ENCODE data around the gene NCAM2.

NCAM2 gene

DNA sequence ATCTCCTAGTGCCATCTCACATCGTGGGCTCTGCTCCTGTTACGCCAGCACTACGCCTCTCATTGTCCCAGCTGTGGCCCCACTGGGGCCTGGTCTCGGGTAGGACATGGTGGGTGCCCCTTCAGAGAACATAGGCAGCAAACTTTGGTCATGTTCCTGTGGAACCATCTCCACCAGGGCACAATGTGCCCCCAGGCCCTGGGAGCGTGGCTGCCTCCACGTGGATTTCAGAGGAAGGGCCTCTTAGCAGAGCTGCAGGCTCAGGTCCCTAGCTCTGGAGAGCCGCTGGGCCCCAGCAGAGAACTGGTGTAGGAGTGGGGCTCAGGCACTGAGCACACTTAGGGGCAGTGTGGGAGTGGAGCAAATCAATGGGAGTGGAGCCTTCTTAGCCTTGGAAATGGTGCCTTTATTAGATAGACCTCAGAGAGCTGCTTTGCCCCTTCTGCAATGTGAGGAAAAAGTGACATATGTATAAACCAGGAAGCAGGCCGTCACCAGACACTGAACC is 460.0 kb downstream of the NCAM2 start:
- no peak for DNase-seq (ENCODE audit: low spot score)

DNA sequence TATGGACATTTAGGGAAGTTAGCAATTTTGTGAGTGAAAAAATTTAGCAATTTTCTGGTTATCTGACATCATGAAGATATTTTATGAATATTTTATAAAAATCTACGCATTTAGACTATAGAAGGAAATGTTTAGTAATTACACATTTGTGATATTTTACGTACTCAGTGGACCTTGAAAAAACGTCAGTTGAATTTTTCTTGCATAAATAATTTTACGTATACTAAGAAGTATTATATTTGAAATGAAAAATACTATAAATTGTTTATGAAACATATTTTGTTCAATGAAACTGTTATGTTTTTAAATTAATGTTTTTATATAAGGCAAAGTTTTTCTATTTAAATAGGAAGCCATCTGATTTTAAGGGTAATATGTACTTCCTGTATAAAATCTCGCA is 462.8 kb downstream of the NCAM2 start:
- no peak for DNase-seq (ENCODE audit: low spot score)

DNA sequence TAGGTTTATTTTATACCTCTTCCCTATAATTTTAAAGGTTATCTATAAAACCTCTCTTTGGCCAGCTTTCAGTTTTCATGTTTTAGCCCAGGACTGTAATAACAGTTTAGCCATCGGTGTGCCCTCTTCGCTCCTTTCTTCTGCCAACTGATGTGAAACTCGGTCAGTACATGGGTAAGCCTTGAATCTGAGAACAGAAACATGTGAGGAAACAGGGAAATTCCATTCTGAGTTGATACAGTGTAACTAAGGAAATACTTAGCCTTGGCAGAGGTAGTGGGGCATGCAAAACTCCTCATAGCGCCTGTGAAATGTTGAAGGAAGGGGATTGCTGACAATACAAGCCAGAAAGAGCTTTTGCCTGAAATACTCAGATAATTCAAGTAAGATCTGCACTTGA is 465.2 kb downstream of the NCAM2 start:
- DNase-seq (ENCODE audit: low spot score): no peak

DNA sequence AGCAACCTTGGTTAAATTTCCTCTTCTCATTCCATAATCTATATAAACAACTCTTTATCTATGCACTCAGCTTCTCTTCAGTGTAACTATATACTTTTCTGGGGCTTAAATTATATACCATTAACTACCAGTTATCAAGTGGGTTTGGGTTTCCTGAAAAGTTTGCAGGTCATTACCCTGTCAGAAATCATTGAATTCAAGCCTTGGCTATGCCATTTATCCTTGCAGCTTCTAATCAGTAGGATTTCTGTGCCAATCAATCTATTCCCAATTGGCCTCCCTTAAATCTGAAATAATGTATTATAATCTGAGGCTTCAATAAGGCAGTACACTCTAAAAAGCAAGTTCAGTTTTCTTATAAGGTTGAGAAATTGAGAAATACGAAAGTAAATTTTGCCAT is 466.5 kb downstream of the NCAM2 start:
- no peak for DNase-seq (ENCODE audit: low spot score)

DNA sequence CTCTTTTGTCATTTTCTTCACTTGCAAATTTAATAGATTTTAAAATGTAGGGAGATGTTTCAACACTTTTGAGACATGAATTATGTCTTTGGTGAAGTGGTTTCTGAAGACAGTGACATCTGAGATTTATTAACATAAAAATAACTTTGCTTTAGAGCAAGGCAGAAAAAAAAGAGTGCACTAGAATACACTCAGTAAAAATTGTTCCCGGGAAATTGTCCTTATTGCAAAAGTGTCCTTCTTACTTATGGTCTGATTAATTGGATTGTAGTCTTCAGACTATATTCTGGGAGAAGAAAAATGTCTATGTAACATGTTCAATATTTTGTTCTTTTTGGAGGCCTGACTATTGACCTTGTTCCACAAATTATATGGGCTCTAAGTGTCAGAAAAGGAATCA is 468.5 kb downstream of the NCAM2 start:
- no peak for DNase-seq (ENCODE audit: low spot score)

DNA sequence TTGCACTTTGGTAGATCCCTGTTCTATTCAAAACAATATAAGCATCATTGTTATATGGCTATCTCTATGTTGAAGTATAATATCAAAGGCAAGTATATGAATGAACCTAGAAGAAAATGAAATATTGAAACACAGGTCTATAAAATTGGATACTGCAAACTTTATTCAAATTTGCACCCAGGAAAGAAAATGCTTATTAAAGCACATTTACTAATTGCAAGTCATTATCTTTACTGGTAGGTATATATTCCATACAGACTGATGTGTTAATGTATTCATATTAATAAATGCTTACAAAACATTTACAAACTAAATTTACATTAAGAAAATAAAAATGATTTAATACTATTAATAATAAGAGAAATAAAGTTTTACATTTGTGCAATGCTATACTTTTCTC is 469.8 kb downstream of the NCAM2 start:
- DNase-seq (ENCODE audit: low spot score): no peak

DNA sequence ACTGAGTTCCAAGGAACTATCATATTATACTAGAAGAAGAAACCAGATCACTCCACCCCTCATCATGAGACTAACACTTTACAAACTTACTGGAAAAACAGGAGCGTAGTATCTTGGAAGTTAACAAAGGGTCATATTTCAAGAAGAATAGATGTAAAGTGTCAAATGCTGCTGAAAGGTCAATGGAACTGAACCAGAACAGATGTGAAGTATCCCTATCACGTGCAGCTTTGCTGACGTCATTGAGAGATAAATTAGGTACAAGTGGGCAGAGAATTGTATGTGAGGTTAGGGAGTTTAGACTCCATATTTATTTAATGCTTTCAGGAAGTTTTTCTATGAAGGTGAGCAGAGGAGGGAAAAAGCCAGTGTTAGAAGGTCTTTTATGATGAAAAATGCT is 483.0 kb downstream of the NCAM2 start:
- no peak for DNase-seq (ENCODE audit: low spot score)

DNA sequence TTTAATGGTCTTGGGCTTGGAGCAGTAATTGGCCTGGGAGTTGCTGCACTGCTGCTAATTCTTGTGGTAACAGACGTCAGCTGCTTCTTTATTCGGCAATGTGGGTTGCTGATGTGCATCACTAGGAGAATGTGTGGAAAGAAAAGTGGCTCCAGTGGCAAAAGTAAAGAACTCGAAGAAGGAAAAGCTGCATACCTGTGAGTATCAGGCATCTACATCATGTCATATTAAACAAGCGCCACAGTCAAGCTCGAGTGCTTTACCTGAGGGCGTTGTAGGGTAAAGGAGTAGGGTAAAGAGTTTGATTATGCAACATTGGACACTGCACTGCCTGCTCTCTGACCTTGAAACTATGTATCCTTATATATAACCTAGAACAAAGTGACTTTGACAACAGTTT is 510.6 kb downstream of the NCAM2 start:
- no peak for DNase-seq (ENCODE audit: low spot score)

DNA sequence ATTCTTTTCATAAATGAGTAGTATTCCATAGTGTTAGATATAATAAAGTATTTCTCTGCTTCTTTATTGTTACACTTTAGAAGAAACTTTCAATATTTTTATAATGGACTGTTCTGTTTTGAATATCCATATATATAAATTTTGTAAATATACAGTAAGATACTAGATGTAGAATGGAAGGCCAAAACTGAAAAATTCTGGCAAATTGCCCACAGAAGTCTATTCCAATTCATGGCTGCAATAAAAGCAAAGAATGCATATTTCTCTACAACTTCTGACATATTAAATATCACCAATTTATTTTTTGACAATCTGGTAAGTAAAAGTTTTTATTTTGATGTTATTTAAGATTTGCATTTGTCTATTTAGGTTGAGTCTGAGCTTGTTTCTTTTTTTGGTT is 532.5 kb downstream of the NCAM2 start:
- DNase-seq (ENCODE audit: low spot score): no peak

DNA sequence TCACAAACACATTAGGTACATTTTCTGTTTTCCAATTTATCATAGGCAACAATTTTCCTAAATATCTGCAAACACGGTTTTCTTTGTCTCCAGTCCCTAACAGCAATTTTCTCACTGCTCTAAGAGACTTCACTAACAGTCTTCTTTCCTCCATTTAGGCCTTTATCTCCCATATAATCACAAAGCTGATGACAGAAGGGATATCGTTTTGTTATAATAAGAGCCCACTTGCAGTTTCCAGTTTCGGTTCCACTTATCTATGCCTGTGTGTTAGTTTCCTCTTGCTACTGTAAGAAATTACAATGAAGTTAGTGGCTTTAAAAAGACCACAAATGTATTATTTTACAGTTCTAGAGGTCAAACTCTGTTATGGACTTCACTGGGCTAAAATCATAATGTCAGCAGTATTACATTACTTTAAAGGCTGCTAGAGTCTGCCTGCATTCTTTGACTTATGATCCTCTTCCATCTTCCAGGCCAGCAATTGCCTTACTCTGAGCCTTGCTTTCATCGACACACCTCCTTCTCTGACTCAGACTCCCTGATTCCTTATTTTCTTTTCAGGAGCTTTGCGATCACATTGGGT is 549.3 kb downstream of the NCAM2 start:
- no peak for DNase-seq (ENCODE audit: low spot score)

DNA sequence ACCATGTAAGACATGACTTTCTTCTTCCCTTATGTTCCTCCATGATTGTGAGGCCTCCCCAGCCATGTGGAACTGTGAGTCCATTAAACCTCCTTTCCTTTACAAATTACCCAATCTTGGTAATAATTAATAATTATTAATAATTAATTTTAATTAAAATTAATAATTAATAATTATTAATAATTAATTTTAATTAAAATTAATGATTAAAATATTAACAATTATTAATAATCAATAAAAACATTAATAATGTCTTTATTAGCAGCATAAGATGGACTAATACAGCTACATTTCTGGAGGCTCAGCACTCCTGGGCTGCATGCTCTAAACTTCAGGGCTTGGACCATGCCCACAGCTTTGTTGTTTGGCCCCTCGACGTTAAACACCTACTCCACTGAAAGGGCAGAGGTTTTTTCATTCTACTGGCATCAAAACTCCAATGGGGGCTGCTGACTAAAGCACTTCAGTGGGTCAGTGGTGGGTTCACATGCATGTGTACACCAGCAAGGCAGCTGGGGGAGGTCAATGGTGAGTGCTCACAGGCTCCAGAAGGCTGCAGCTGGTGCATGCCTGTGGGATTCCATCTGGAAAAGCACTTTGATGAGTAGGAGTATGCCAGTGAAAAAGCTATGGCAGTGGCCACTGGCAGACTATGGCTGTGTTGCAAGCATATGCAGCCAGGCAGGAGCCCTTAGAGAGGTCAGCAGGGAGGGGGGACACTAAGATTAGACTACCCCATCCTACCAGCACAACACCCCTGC is 561.3 kb downstream of the NCAM2 start:
- no peak for DNase-seq (ENCODE audit: low spot score)

Measured in hepatic stellate cell (primary cell).